ENCODE data around the gene INS. TPM values are rescaled to one million over a fixed set of nuclear protein-coding genes. Genes with fewer than 3 reads are reported as not detected.

INS gene
- total and polyA plus RNA-seq, 2 of the 13 experiments (the other 11 are each of a cell fraction or from before 2014, with no cell fraction given) = not detected

GRCh38 chr11:2128130-2128510 is 32.9 kb downstream of the INS start (continued):
- TF ChIP-seq ZBTB33 (CRISPR knock-in tag; IDR thresholded peaks at IDR 0.05) = peak; percentile 21; the same call in 1 of the 2 replicates
- peak; percentile 17; the same call in 1 of the 2 replicates for TF ChIP-seq ZNF672 (CRISPR knock-in tag; IDR thresholded peaks at IDR 0.05)
- TF ChIP-seq BCL6 (CRISPR knock-in tag; IDR thresholded peaks at IDR 0.05) = 0 out of 2 replicates have a peak, but pooled peaks have one; percentile 3
- TF ChIP-seq KIAA2018 (CRISPR knock-in tag; IDR thresholded peaks at IDR 0.05; ENCODE audit: borderline replicate concordance) = peak; percentile 63; the same call in 1 of the 2 replicates
- no peak for TF ChIP-seq ZNF704 (CRISPR knock-in tag; IDR thresholded peaks at IDR 0.05; ENCODE audit: borderline replicate concordance)
- no peak for TF ChIP-seq IKZF1 (IDR thresholded peaks at IDR 0.05)
- no peak for TF ChIP-seq ZC3H4 (CRISPR knock-in tag; IDR thresholded peaks at IDR 0.05; ENCODE audit: borderline replicate concordance)
- 0 out of 2 replicates have a peak, but pooled peaks have one; percentile 46 for TF ChIP-seq ZBTB7A (CRISPR knock-in tag; IDR thresholded peaks at IDR 0.05)
- 0 out of 2 replicates have a peak, but pooled peaks have one; percentile 6 for TF ChIP-seq PRDM4 (CRISPR knock-in tag; IDR thresholded peaks at IDR 0.05; ENCODE audit: borderline replicate concordance)
- TF ChIP-seq ZNF569 (CRISPR knock-in tag; IDR thresholded peaks at IDR 0.05; ENCODE audit: borderline replicate concordance) = peak; percentile 91; the same call in 1 of the 2 replicates
- no peak for TF ChIP-seq ELF4 (CRISPR knock-in tag; IDR thresholded peaks at IDR 0.05; ENCODE audit: borderline replicate concordance)
- 0 out of 2 replicates have a peak, but pooled peaks have one; percentile 50 for TF ChIP-seq ZNF674 (CRISPR knock-in tag; IDR thresholded peaks at IDR 0.05; ENCODE audit: low read depth)
- peak; percentile 77; the same call in 1 of the 2 replicates for TF ChIP-seq ZBTB34 (CRISPR knock-in tag; IDR thresholded peaks at IDR 0.05)

Measured in HepG2 (cell line).